DMS 273 treated with DMSO at 0.1 percent for 48 hours (cell line): ENCODE data around the gene NEDD4L.

Experiments
- DNase-seq: peaks from one replicate; lab custom pipeline; 2025; lab: John Stamatoyannopoulos, UW

The NEDD4L gene

DNA sequence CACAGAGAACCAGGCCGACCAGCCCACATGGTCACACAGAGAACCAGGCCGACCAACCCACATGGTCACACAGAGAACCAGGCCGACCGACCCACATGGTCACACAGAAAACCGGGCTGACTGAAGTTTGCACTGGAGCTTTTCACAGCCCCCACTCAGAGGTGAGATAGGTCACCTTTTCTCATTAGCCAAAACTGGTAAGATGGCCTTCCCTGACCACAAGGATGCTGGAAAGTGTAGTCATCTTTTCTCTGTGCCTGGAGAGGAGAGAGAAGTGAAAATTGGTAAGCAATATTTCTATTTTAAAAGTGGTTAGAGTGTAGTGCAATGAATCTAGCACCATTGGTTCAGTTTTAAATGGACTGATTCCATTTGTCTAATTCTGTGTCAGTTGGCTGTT is 247.1 kb downstream of the NEDD4L start:
- DNase-seq = no peak

DNA sequence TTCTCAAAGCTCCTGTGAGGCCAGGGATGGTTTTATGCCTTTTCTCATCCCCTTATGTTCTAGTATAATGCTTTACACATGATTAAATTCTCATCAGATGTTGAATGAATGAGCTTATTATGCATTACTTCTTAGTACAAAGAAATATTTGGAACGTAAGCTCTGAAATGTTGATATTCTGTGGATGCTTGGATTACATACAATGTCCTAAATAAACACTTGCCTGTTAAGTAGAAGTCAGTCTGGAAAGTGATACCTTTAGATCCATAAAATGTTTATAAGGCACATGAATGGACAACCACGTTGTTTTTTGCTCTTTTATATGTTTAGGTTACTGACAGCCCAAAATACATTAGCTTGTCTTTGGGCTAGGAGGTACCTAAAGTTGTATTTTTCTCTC is 248.6 kb downstream of the NEDD4L start:
- no peak for DNase-seq

GRCh38 chr18:58297198-58297597 is 253.2 kb downstream of the NEDD4L start:
- DNase-seq = no peak

GRCh38 chr18:58298251-58299134 is 254.5 kb downstream of the NEDD4L start:
- no peak for DNase-seq

DNA sequence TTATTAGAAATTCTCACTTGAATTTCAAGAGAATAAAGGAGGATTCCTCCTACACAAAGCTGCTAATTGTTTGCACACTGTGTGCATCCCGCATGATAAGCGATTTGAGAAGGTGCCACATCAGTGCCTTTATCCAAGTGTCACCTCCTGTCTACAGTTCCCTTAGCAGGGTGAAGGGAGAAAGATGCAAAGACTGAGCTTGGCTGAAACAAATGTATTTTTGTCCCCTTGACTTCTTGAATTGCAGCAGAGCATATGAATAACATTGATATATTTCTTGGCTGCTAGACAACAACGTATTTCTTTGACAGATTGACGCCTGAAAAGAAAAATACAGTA is 255.1 kb downstream of the NEDD4L start:
- DNase-seq = no peak

- no peak for DNase-seq
Measured at GRCh38 chr18:58299936-58300335, 255.9 kb downstream of the NEDD4L start.

GRCh38 chr18:58300867-58301266 is 256.8 kb downstream of the NEDD4L start:
- DNase-seq = no peak

DNA sequence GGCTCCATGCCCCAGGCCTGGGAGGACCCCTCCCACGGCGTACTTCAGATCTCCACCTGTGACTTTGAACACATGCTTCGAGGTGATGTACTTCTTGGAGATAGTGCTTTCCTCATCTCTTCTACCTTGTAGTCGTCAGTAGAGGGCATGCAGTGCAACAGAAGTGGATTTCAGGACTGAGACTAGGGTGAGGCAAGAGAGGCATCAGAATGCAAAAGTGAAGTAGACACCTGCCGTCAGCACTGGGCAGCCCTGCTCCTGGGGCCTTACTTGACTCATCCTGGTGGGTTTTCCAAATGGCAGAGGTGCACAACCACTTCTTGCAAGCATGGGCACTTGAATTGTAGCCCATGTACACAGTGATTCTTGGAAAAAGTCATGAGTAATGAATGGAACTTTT is 258.8 kb downstream of the NEDD4L start:
- DNase-seq = no peak

GRCh38 chr18:58303363-58303762 is 259.3 kb downstream of the NEDD4L start:
- DNase-seq = no peak

DNA sequence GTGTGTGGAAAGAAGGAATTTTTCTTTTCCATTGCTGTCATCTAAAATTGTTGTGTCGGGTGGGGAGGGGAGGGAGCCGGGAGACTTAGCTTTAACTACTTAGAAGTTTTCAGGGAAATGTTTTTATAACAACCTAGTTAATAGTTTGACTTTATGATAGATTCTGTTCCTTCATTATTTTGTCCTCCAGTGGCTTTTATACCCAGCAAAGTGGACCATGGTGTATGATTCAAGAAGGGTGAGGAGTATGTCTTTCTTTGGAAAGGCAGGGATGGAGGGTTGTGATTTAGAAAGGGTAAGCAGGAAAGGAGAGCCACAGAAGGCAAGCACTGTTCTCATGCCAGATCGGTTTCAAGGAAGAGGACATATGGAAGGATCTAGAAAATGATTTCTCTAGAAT is 261.8 kb downstream of the NEDD4L start:
- DNase-seq = no peak

DNA sequence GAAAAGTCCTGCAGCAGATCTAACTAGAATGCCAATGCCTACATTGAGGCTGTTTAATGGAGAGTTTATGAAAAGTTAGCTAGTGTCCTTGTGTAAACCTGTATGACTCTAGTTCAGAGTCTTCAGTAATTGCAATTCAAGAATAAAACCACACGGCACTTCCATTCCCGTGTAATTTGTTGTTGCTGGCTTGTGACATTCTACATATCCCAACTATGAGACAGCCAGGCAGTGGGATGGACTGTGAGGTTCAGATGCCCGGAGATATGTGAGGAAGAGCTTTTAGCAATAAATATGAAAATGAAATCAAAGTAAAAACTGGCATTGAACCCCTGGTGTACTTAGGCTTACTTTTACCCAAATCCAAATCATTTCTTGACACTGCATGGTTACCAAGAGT is 263.4 kb downstream of the NEDD4L start:
- no peak for DNase-seq

GRCh38 chr18:58308463-58308862 is 264.4 kb downstream of the NEDD4L start:
- DNase-seq = no peak

DNA sequence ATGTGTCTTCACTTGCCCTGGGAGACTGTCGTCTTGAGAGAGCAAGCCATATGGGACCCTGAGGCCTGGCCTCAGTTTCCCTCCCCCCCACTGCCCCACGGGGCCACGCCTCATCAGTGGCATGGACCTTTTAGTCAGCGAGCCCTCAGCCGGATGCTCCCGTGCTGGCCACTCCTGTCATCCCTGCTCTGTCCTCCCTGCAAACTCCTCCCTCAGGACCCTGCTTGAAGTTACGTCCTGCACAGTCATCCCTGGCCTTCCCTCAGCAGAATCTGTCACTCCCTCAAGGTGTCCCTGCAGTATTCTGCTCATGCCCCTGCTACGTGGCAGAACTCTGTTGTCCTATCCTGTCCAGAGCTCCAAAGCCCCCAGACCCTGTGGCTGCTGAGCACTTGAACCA is 265.1 kb downstream of the NEDD4L start:
- DNase-seq = no peak

DNA sequence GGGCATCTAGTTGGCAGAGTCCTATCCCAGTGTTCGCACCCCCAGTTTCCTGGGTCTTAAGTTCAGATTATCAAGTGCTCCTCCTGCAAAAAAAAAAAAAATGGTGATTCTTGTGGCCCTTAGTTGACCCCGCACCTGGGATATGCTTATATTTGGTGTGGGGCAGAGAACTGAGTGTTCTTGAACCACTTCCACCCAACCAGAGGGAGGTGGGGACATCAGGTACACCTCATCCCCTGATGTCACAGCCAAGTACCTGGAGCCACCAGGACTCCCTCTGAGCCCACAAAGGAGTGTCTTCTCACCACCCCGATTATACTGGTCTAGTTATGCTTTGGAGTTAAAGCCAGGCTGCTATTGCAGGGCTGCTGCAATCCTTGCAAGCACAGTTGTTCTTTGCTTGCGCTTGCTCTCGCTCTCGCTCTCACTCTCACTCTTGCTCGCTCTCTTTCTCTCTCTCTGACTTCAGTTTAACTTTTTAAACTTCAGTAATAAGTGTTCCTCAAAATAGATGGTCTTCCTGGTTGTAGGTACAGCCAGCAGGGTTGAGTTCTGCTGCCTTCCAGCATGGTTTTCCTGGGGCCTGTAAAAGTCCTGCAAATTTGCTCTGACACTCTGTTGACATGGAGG is 265.7 kb downstream of the NEDD4L start:
- DNase-seq = no peak

- no peak for DNase-seq
Measured at GRCh38 chr18:58310517-58310916, 266.5 kb downstream of the NEDD4L start.

GRCh38 chr18:58311390-58311789 is 267.4 kb downstream of the NEDD4L start:
- DNase-seq = no peak

DNA sequence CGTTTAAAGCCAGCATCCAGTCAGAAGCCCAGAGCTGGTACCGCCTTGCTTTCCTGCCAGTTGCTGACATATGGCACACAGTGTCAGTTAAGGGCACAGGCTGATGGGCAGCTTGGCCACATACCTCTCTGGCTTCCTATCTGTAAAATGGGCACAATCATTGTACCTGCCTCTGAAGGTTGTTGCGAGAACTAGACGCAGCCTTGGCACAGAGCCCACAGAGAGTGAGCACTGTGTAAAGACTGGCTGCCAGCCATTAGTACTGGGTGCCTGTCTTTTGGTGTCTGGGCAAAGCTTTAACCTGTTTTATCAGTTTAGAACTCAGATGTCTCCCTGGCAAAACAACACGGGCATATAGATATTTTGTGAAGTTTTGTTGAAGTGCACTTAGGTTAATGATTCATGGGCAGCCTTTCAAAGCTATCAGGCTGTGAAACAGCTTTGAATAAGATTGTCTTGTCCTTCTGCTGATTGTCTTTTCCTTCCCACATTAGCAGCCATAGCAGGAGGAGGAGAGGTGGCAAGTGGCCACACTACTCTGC is 269.5 kb downstream of the NEDD4L start:
- no peak for DNase-seq

- DNase-seq = no peak
Measured at GRCh38 chr18:58314284-58314683, 270.3 kb downstream of the NEDD4L start.

DNA sequence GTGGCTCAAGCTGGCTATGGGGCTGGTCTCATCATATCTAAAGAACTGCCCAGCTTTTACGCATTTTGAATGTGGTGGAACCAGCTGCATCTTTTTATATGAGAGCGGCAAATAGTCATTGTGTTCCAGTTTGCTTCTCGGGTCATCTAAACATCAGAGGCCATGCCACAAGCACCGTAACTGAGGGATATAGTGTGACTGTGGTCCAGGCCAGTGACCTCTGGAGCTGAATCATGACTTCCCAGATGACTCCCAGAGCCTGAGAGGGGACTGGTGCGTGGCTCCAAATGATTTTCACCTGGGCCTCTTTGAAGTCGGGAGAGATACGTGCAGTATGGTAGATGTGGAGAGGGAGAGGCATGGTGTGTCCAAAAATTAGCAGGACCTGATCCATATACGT is 271.0 kb downstream of the NEDD4L start:
- DNase-seq = no peak

- no peak for DNase-seq
Measured at GRCh38 chr18:58315739-58316215, 271.8 kb downstream of the NEDD4L start.

DNA sequence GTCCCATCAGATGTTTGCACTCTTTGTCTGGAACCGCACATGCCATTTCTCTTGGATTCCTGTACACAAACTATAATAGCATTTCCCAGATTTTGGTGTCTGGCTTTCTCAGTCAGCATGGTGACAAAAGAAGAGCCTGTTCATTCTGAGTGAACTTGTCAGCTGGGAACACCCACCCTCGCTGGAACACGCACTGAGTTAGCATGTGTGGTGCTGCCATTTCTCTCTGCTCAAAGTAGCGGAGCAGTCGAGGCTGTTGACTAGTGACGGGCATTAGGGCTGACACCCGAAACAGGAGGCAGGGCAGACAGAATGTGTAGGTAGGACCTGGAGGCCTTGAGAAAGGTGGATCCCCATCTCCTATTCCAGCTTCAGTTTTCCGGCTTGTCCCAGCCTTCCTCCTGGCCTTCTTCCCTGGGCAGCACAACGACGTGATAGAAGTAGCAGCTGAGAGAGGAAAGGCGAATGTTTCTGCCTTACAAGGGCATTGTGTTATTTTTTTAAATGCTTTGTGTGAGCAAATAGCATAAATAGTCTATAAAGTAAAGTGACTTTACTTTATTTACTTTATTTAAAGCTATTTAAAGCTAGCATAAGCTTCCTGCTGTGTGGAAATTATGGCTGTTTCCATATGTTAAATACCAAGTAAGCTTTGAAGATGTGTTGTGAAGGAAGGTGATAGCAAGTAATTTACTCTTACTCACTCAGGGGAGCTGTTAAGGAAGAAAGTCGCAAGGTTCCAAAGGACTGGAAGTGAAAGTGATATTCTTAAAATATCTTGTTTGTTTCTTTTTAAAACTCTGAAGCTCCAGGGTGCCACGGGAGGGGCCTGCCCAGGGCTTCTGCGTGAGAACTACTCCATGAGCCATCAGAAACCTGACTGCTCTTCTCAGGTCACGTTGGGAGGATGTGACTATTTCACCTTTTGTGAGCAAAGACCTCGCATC is 272.6 kb downstream of the NEDD4L start:
- no peak for DNase-seq

- DNase-seq = no peak
Measured at GRCh38 chr18:58319719-58320118, 275.7 kb downstream of the NEDD4L start.
